Heart left ventricle (tissue), 16 donors: Measurements from ENCODE around the gene VMAC. TPM values are rescaled to one million over a fixed set of nuclear protein-coding genes. Genes with fewer than 3 reads are reported as not detected.

Source experiments
- ATAC-seq, 4 donors: fragments of 200-7000 bp; cut with Tn5 transposase; one replicate each; pipeline ENCODE4 v1.9.1; 2020 to 2022; ENCODE audit warnings: moderate library complexity in 4 of 4, mild to moderate bottlenecking in 3 of 4, moderate number of reproducible peaks in 1 of 4
- DNase-seq, 5 donors: peaks; one replicate each; pipeline ENCODE4 v3.0.0-alpha.2; 2020
- H3K27ac ChIP-seq, 12 donors: fragments of 200-600 bp; sonication (generic) in 4 of 12; one replicate each; pipeline versions ENCODE4 v1.5.0 to v1.8.0; 2016 to 2022; ENCODE audit warnings: mild to moderate bottlenecking in 2 of 12
- H3K27me3 ChIP-seq, 9 donors: fragments of 200-600 bp; sonication (generic) in 2 of 9; one replicate each; pipeline versions ENCODE4 v1.5.1 to v1.8.0; 2016 to 2022; ENCODE audit warnings: mild to moderate bottlenecking in 3 of 9
- H3K36me3 ChIP-seq, 9 donors: fragments of 200-600 bp; sonication (generic) in 2 of 9; one replicate each; pipeline versions ENCODE4 v1.5.0 to v1.8.0; 2018 to 2022; ENCODE audit warnings: mild to moderate bottlenecking in 2 of 9
- H3K4me1 ChIP-seq, 12 donors: fragments of 200-600 bp; sonication (generic) in 4 of 12; one replicate each; pipeline versions ENCODE4 v1.5.0 to v1.8.0; 2016 to 2022; ENCODE audit warnings: mild to moderate bottlenecking in 3 of 12
- H3K4me3 ChIP-seq, 12 donors: fragments of 200-600 bp; sonication (generic) in 4 of 12; one replicate each; pipeline versions ENCODE4 v1.5.0 to v1.8.0; 2017 to 2022; ENCODE audit warnings: mild to moderate bottlenecking in 9 of 12, moderate library complexity in 4 of 12
- H3K9me3 ChIP-seq, 12 donors: fragments of 200-600 bp; sonication (generic) in 4 of 12; one replicate each; pipeline versions ENCODE4 v1.5.0 to v1.8.0; 2016 to 2022; ENCODE audit warnings: mild to moderate bottlenecking in 1 of 12
- POLR2A ChIP-seq, 2 donors: fragments of 450-650 bp; IDR thresholded peaks; one replicate each; pipeline ENCODE4 v1.6.1; 2017; ENCODE audit warnings: antibody characterized with exemption in 2 of 2, mild to moderate bottlenecking in 2 of 2, moderate library complexity in 2 of 2
- WGBS, 4 donors: extraction: QIAGEN DNeasy Blood & Tissue Kit in 2 of 4; methylation state at CpG; one replicate each; pipeline versions ENCODE4 v1.1.5 to v1.1.7; 2013 to 2018; 5-methylcytosine and 5-hydroxymethylcytosine counted together
- intact Hi-C, 10 donors: fragments of 100-400 bp; cut with DNase I; formaldehyde crosslinking; loops; one replicate each; pipeline versions ENCODE4 v1.11.1 to v1.14.2; 2022
- polyA plus RNA-seq, 2 donors: library from polyadenylated mRNA; stranded (reverse); fragments of 200-250 nt; gene quantifications; one replicate each; pipeline ENCODE4 v1.2.3, GENCODE V29; 2013
- total RNA-seq, 9 donors: library from RNA; depleted of rRNA in 2 of 9; stranded (reverse); fragments of >200 nt in 2 of 9; fragmentation: NEBNext Ultra II Directional in 3 of 9; extraction: Animal tissue kit (Norgen Biotek cat#: 25700) in 3 of 9; gene quantifications; one replicate each; pipeline versions ENCODE4 v1.1.0 to v1.2.4, GENCODE V29; 2016 to 2023
- TF ChIP-seq, protein P1 (sequence below), 12 donors: fragments of 200-600 bp; sonication (generic) in 4 of 12; IDR thresholded peaks; one replicate each; pipeline versions ENCODE4 v1.5.0 to v1.8.0; 2018 to 2022; ENCODE audit warnings: antibody characterized with exemption in 12 of 12, mild to moderate bottlenecking in 5 of 12
- donor health status: ischemic (EF 13 %, LVEDD 7.1; RV severe dilation, severe dysfunction).
- donor health status: healthy with polysubstance abuse.
- donor health status: DM: no; HTN: yes; CAD: no.
- donor health status: DM: no; HTN: no; CAD: no.
- donor health status: ischemic (EF 25% LVEDD 6.9; RV normal size, moderate dysfunction).
- donor health status: ischemic (EF 25% LVEDD 5.7; RV mildly dilated, moderate dysfunction).
- donor health status: healthy.
- donor health status: DM: yes; HTN: yes; CAD: no.
- donor health status: ischemic (EF 35%, LVEDD 5.7; RV mildly dilated, moderate dysfunction).
- donor health status: nonischemic (EF 11% LVEDD 7.7; RV severe dilation, severe dysfunction).
- donor health status: DM: yes; HTN: yes; CAD: no.
- donor health status: PGD.
- donor health status: ischemic (EF 29% LVEDD 5.4; RV normal size, mild dysfunction).
- donor health status: nonischemic (EF 23%, LVEDD 6.1; RV moderate dilation, normal function).

VMAC gene
- total and polyA plus RNA-seq, 11 donors: 1.3 to 3.9 (median 2.3) TPM

DNA sequence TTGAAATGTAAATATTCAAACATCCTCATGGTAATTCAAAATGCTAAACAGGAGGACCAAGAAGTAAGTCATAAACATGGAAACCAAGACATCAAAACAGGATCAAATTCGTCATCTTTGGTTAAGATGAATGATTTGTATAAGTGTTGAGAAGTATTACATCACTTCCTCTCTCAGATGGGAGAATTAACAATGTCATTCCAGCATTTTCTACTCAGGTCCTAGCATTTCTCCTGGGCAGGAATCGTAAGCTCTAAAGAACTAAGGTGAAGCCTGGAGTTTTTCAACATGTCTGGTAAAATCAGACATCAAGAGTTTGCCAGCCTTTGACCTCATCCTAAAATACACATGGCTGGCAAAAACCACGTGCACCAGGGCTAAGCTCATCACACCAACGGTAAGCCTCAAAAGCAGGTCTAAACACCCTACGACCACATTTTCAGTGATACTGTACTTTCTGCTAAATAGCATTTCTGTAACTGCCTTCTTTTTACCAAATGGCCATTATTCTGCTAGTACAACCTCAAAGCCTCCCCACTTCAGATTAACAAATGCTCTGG lies 48.4 kb downstream of the VMAC start:
- no peak overlapping the region for H3K4me3 ChIP-seq
- peaks cover 21 to 100% (median 89%) of the 10 kb centered on the region in 12 donors for H3K4me1 ChIP-seq
- intact Hi-C loops: no loop called here

DNA sequence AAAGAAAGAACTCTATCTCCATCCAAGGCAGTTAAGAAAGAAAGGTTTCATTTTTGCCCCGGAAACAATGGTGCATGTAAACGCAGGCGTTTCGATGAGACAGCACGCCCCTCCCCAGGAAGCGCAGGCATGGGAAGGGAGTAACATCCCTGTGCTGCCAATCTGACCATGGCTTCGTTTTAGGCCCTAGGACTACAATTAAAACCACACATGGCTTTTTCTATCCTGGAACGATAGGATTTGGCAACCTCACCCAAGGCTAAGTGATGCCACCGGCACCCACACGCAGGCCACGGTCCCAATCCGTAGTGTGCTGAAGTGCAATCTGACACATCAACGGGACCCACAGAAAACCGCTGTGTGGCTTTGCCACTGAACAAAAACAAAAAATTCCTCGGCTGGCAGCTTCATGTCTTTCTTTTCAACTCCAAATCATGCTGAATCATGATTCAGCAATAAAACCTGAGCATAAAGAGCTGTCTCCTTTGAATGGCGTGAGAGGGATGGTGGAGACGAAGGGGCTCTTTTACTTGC lies 49.1 kb downstream of the VMAC start:
- peaks cover 21 to 100% (median 86%) of the 10 kb centered on the region in 12 donors for H3K4me1 ChIP-seq
- TF ChIP-seq POLR2A (IDR thresholded peaks at IDR 0.05): no peak
- TF ChIP-seq, protein P1, sequence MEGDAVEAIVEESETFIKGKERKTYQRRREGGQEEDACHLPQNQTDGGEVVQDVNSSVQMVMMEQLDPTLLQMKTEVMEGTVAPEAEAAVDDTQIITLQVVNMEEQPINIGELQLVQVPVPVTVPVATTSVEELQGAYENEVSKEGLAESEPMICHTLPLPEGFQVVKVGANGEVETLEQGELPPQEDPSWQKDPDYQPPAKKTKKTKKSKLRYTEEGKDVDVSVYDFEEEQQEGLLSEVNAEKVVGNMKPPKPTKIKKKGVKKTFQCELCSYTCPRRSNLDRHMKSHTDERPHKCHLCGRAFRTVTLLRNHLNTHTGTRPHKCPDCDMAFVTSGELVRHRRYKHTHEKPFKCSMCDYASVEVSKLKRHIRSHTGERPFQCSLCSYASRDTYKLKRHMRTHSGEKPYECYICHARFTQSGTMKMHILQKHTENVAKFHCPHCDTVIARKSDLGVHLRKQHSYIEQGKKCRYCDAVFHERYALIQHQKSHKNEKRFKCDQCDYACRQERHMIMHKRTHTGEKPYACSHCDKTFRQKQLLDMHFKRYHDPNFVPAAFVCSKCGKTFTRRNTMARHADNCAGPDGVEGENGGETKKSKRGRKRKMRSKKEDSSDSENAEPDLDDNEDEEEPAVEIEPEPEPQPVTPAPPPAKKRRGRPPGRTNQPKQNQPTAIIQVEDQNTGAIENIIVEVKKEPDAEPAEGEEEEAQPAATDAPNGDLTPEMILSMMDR (IDR thresholded peaks at IDR 0.05): no peak
- intact Hi-C loops: loop anchor here in 1 of 10 donors (1.0 kb wide), 1 partner anchor 49 kb away; the partner anchor contains the start of gene VMAC

More for the DNA sequence above, 48.4 kb downstream of the VMAC start:
- Histone ChIP-seq H3K36me3 (peaks cover 0 to 17% (median 0%) of the 10 kb centered on the region in 9 donors), H3K9me3 (no peaks in the 10 kb centered on the region), H3K27me3 (no peaks in the 10 kb centered on the region), H3K27ac (peak overlapping the region in 11 of 12 donors; percentile 62 to 85 (median 69))
- no peak for DNase-seq
- no peak for ATAC-seq
- 54 to 61% (median 58%) methylated on average over 5 of the region's 5 CpGs for WGBS, 4 donors
- no peak for TF ChIP-seq POLR2A (IDR thresholded peaks at IDR 0.05)
- TF ChIP-seq, protein P1 (IDR thresholded peaks at IDR 0.05): no peak

DNA sequence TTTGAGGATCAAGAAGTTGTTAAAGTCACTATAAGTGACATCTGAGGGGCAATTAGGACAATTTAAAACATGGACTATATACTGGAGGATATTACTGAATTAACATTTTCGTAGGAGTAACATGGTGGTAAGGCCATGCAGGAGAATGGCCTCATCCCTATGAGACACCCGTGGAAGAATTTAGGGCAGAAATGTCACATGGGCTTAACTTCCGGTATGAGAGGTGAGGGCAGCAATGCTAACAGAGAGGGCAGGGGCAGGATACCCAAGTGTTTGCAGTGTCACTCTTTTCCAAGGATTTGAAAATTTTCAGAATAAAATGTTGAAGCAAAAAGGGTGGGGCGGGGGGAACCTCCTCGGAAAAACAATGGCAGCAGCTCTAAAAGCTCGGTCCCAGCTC lies 49.6 kb downstream of the VMAC start:
- WGBS, 4 donors: 36 to 44% (median 39%) methylated on average over 6 of the region's 6 CpGs
- no peaks in the 10 kb centered on the region for H3K9me3 ChIP-seq
- DNase-seq (no peak), ATAC-seq (no peak)
- peak overlapping the region in 1 of 12 donors; percentile 30 for H3K4me3 ChIP-seq
- H3K4me1 ChIP-seq: peaks cover 21 to 100% (median 84%) of the 10 kb centered on the region in 12 donors
- no peak for TF ChIP-seq POLR2A (IDR thresholded peaks at IDR 0.05)
- TF ChIP-seq, protein P1 (IDR thresholded peaks at IDR 0.05): no peak
- no peaks in the 10 kb centered on the region for H3K27me3 ChIP-seq
- intact Hi-C loops: loop anchor here in 1 of 10 donors (1.0 kb wide), 1 partner anchor 50 kb away; the partner anchor contains the start of gene VMAC
- peak overlapping the region in 11 of 12 donors; percentile 62 to 85 (median 69) for H3K27ac ChIP-seq
- H3K36me3 ChIP-seq: peaks cover 0 to 20% (median 0%) of the 10 kb centered on the region in 9 donors

More for the DNA sequence above, 49.1 kb downstream of the VMAC start:
- Histone ChIP-seq H3K9me3 (no peaks in the 10 kb centered on the region), H3K36me3 (peaks cover 0 to 20% (median 0%) of the 10 kb centered on the region in 9 donors), H3K27me3 (no peaks in the 10 kb centered on the region), H3K27ac (peak overlapping the region in 11 of 12 donors; percentile 62 to 85 (median 69)), H3K4me3 (peak overlapping the region in 1 of 12 donors; percentile 23)
- WGBS, 4 donors: 42 to 55% (median 49%) methylated on average over 17 of the region's 17 CpGs
- DNase-seq (no peak), ATAC-seq (no peak)

DNA sequence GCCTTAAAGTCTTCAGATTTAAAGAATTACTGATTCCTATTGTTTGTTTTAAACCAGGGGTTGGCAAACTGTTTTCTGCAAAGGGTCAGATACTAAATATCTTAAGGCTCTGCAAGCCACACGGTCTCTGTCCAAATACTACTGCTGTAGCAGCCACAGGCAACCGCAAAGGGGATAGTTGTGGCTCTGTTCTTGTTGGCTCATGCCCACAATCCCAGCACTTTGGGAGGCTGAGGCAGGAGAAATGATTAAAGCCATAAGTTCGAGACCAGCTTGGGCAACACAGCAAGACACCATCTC lies 50.9 kb downstream of the VMAC start:
- intact Hi-C loops: no loop called here
- no peak for ATAC-seq
- TF ChIP-seq POLR2A (IDR thresholded peaks at IDR 0.05): no peak
- TF ChIP-seq, protein P1 (IDR thresholded peaks at IDR 0.05): no peak
- H3K27ac ChIP-seq: peak overlapping the region in 11 of 12 donors; percentile 62 to 85 (median 69)
- H3K27me3 ChIP-seq: no peaks in the 10 kb centered on the region
- H3K4me1 ChIP-seq: peaks cover 24 to 100% (median 84%) of the 10 kb centered on the region in 12 donors
- DNase-seq: peak in 2 of 5 donors; percentile 3 to 12
- H3K36me3 ChIP-seq: peaks cover 0 to 12% (median 0%) of the 10 kb centered on the region in 9 donors
- no peaks in the 10 kb centered on the region for H3K9me3 ChIP-seq
- WGBS, 4 donors: 57 to 66% (median 61%) methylated on average over 3 of the region's 3 CpGs
- H3K4me3 ChIP-seq: no peak overlapping the region
